Vagina (tissue), 2 donors: ENCODE results near the gene COL6A3.

Experiments used
- POLR2AphosphoS5 ChIP-seq, 2 donors: sonication (generic); formaldehyde crosslinking; IDR thresholded peaks; one replicate each; pipeline ENCODE4 v1.9.0; 2017; ENCODE audit warnings: antibody characterized with exemption in 2 of 2, mild to moderate bottlenecking in 2 of 2, low read depth in 1 of 2; ENCODE audit not compliant: insufficient read depth in 1 of 2
- TF ChIP-seq, protein P1 (sequence below), 3 experiments: fragments of 450-650 bp in 2 of 3; fragments of 200-600 bp in 1 of 3; sonication (generic) in 1 of 3; IDR thresholded peaks; one replicate each; pipeline ENCODE4 v1.5.1; 2017 to 2019; ENCODE audit warnings: antibody characterized with exemption in 3 of 3, mild to moderate bottlenecking in 2 of 3, moderate library complexity in 2 of 3

DNA sequence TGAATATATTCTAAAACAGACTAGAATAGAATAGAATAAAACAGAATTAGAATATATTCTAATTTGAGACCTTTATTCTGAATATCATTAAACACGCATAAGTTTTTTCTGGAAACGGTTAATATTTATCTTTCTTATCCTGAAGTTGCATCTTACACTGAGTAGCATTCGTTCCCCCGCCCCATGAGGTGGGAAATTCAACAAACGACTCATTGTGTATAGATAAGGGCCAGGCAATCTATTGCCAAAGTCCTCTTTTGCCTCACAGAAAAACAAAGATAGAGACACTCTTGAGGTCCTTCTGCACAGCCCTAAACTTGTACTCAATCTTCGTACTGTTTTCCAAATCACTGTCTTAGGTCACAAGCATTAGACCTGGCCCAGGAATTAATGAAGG lies 98.1 kb downstream of the COL6A3 start:
- no peak for TF ChIP-seq POLR2AphosphoS5 (IDR thresholded peaks at IDR 0.05; ENCODE audit: insufficient read depth in 1 of 2, low read depth in 1 of 2)
- TF ChIP-seq, protein P1, sequence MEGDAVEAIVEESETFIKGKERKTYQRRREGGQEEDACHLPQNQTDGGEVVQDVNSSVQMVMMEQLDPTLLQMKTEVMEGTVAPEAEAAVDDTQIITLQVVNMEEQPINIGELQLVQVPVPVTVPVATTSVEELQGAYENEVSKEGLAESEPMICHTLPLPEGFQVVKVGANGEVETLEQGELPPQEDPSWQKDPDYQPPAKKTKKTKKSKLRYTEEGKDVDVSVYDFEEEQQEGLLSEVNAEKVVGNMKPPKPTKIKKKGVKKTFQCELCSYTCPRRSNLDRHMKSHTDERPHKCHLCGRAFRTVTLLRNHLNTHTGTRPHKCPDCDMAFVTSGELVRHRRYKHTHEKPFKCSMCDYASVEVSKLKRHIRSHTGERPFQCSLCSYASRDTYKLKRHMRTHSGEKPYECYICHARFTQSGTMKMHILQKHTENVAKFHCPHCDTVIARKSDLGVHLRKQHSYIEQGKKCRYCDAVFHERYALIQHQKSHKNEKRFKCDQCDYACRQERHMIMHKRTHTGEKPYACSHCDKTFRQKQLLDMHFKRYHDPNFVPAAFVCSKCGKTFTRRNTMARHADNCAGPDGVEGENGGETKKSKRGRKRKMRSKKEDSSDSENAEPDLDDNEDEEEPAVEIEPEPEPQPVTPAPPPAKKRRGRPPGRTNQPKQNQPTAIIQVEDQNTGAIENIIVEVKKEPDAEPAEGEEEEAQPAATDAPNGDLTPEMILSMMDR (IDR thresholded peaks at IDR 0.05), result no peak
